Measurements from ENCODE around the gene OR10A6. TPM values are rescaled to one million over a fixed set of nuclear protein-coding genes. Genes with fewer than 3 reads are reported as not detected.

The OR10A6 gene
- polyA plus RNA-seq, 1 donor (not counting 4 experiments of a cell fraction or from before 2014, with no cell fraction given) = 0.26 TPM

- Histone ChIP-seq H3K27ac (ENCODE audit: control insufficient read depth, insufficient read depth, low read length) (no peak overlapping the region), H3K9me3 (ENCODE audit: control insufficient read depth, low read depth, low read length) (no peaks in the 10 kb centered on the region), H3K79me2 (ENCODE audit: control insufficient read depth, insufficient read depth, low read length) (no peaks in the 10 kb centered on the region), H4K20me1 (ENCODE audit: control insufficient read depth, extremely low read depth, insufficient read depth, low read length) (no peaks in the 10 kb centered on the region), H3K36me3 (ENCODE audit: control insufficient read depth in 2 of 2, extremely low read depth in 1 of 2, insufficient read depth in 2 of 2, low read length in 2 of 2) (peaks cover 3 to 4% of the 10 kb centered on the region in 2 experiments), H3K9me1 (ENCODE audit: control insufficient read depth, extremely low read depth, insufficient read depth, low read length) (no peaks in the 10 kb centered on the region), H3K4me1 (ENCODE audit: control insufficient read depth, extremely low read depth, insufficient read depth, low read length) (peaks cover 8% of the 10 kb centered on the region), H2AFZ (ENCODE audit: control insufficient read depth, low read length) (no peak overlapping the region), H3K4me2 (ENCODE audit: control insufficient read depth, extremely low read depth, insufficient read depth, low read depth, low read length) (no peak overlapping the region), H3K27me3 (ENCODE audit: control insufficient read depth, extremely low read depth, insufficient read depth, low read length) (no peaks in the 10 kb centered on the region), H3K9ac (ENCODE audit: control insufficient read depth, extremely low read depth, insufficient read depth, low read length) (no peak overlapping the region), H3K4me3 (ENCODE audit: control insufficient read depth in 2 of 3, extremely low read depth in 1 of 3, insufficient read depth in 2 of 3, low read depth in 1 of 3, low read length in 3 of 3) (no peak overlapping the region)
- FAIRE-seq (no peak), DNase-seq (ENCODE audit: low read depth, low spot score) (no peak)
- dilution Hi-C loops (cut with MboI; ENCODE audit: extremely low pct_ligation_motif_present, low sequenced_read_pairs) = no loop called here
- TF ChIP-seq EZH2 (IDR thresholded peaks at IDR 0.05; ENCODE audit: low read length) (no peak), CTCF (optimal IDR thresholded peaks at IDR 0.05 in 1 of 3, IDR thresholded peaks at IDR 0.05 in 1 of 3, conservative IDR thresholded peaks at IDR 0.05 in 1 of 3; ENCODE audit: extremely low read depth in 1 of 3, insufficient read depth in 2 of 3, low read length in 3 of 3) (no peak)
These were observed 34.9 kb downstream of the OR10A6 start for GRCh38 chr11:7896009-7896785.

- FAIRE-seq = no peak
- no peak for DNase-seq (ENCODE audit: low read depth, low spot score)
- Histone ChIP-seq H3K4me1 (ENCODE audit: control insufficient read depth, extremely low read depth, insufficient read depth, low read length) (peaks cover 8% of the 10 kb centered on the region), H3K36me3 (ENCODE audit: control insufficient read depth in 2 of 2, extremely low read depth in 1 of 2, insufficient read depth in 2 of 2, low read length in 2 of 2) (no peaks in the 10 kb centered on the region), H3K79me2 (ENCODE audit: control insufficient read depth, insufficient read depth, low read length) (no peaks in the 10 kb centered on the region), H2AFZ (ENCODE audit: control insufficient read depth, low read length) (no peak overlapping the region), H3K27ac (ENCODE audit: control insufficient read depth, insufficient read depth, low read length) (no peak overlapping the region), H4K20me1 (ENCODE audit: control insufficient read depth, extremely low read depth, insufficient read depth, low read length) (no peaks in the 10 kb centered on the region), H3K9me3 (ENCODE audit: control insufficient read depth, low read depth, low read length) (no peaks in the 10 kb centered on the region), H3K9ac (ENCODE audit: control insufficient read depth, extremely low read depth, insufficient read depth, low read length) (no peak overlapping the region), H3K9me1 (ENCODE audit: control insufficient read depth, extremely low read depth, insufficient read depth, low read length) (no peaks in the 10 kb centered on the region), H3K4me2 (ENCODE audit: control insufficient read depth, extremely low read depth, insufficient read depth, low read depth, low read length) (no peak overlapping the region), H3K4me3 (ENCODE audit: control insufficient read depth in 2 of 3, extremely low read depth in 1 of 3, insufficient read depth in 2 of 3, low read depth in 1 of 3, low read length in 3 of 3) (no peak overlapping the region), H3K27me3 (ENCODE audit: control insufficient read depth, extremely low read depth, insufficient read depth, low read length) (no peaks in the 10 kb centered on the region)
- dilution Hi-C loops (cut with MboI; ENCODE audit: extremely low pct_ligation_motif_present, low sequenced_read_pairs) = no loop called here
- no peak for TF ChIP-seq CTCF (optimal IDR thresholded peaks at IDR 0.05 in 1 of 3, IDR thresholded peaks at IDR 0.05 in 1 of 3, conservative IDR thresholded peaks at IDR 0.05 in 1 of 3; ENCODE audit: extremely low read depth in 1 of 3, insufficient read depth in 2 of 3, low read length in 3 of 3)
- no peak for TF ChIP-seq EZH2 (IDR thresholded peaks at IDR 0.05; ENCODE audit: low read length)
These were observed 36.8 kb downstream of the OR10A6 start for GRCh38 chr11:7894251-7894650.
